BJ (cell line): ENCODE data around the gene ATP8B4. TPM values are rescaled to one million over a fixed set of nuclear protein-coding genes. Genes with fewer than 3 reads are reported as not detected.

Experiments
- CTCF ChIA-PET: fragments of 350-600 bp; formaldehyde crosslinking; extraction: SDS; loops from one replicate; lab custom pipeline; 2021; ENCODE audit warnings: antibody characterized with exemption, inconsistent platforms; lab: Yijun Ruan, JAX
- POLR2A ChIA-PET: fragments of 300-600 bp; sonication (Branson Sonifier 250); formaldehyde crosslinking; extraction: SDS; loops from one replicate; lab custom pipeline; 2021; ENCODE audit warnings: antibody characterized with exemption; lab: Charles Lee
- DNase-seq: peaks from one replicate; pipeline ENCODE4 v3.0.0-alpha.2; 2011; ENCODE audit warnings: low read depth
- H3K27me3 ChIP-seq: 2 replicates; pipeline ENCODE4 v1.6.0; 2011; ENCODE audit warnings: low read length; ENCODE audit not compliant: control insufficient read depth, insufficient read depth
- H3K36me3 ChIP-seq: 2 replicates; pipeline ENCODE4 v1.5.1; 2011; ENCODE audit warnings: low read length; ENCODE audit not compliant: control insufficient read depth, insufficient read depth
- H3K4me3 ChIP-seq: 2 replicates; pipeline ENCODE4 v1.5.1; 2011; ENCODE audit warnings: low read depth, mild to moderate bottlenecking, control low read depth, low read length
- CTCF ChIP-seq: IDR thresholded peaks from 2 replicates; pipeline ENCODE4 v1.5.1; 2011; ENCODE audit warnings: low read depth, mild to moderate bottlenecking, control low read depth, inconsistent platforms, low read length, moderate library complexity; ENCODE audit not compliant: insufficient read depth
- polyA plus RNA-seq: library from polyadenylated mRNA; depleted of rRNA; stranded (reverse); fragments of >200 nt; gene quantifications from 2 replicates; pipeline ENCODE4 v1.2.3, GENCODE V29; 2011

Gene ATP8B4
- polyA plus RNA-seq, 1 experiment = 0.23 TPM

- no peak for TF ChIP-seq CTCF
- ChIA-PET POLR2A (no interaction called here), CTCF (interaction anchor here (0.8 kb wide), 1 partner anchor 9 kb away, joined by 3 read pairs; no protein-coding TSS in a partner anchor)
- Histone ChIP-seq H3K27me3 (no peaks in the 10 kb centered on the region), H3K4me3 (no peak overlapping the region), H3K36me3 (no peaks in the 10 kb centered on the region)
- DNase-seq = no peak
Measured at GRCh38 chr15:49987896-49988295, 131.1 kb downstream of the ATP8B4 start.

GRCh38 chr15:49987198-49987785 lies 131.7 kb downstream of the ATP8B4 start:
- ChIA-PET CTCF (interaction anchor here (0.8 to 1.1 kb wide), 2 partner anchors 9 to 10 kb away, joined by 3 read pairs; no protein-coding TSS in a partner anchor), POLR2A (no interaction called here)
- H3K36me3 ChIP-seq = no peaks in the 10 kb centered on the region
- no peak overlapping the region for H3K4me3 ChIP-seq
- DNase-seq = no peak
- no peak for TF ChIP-seq CTCF
- no peaks in the 10 kb centered on the region for H3K27me3 ChIP-seq

DNA sequence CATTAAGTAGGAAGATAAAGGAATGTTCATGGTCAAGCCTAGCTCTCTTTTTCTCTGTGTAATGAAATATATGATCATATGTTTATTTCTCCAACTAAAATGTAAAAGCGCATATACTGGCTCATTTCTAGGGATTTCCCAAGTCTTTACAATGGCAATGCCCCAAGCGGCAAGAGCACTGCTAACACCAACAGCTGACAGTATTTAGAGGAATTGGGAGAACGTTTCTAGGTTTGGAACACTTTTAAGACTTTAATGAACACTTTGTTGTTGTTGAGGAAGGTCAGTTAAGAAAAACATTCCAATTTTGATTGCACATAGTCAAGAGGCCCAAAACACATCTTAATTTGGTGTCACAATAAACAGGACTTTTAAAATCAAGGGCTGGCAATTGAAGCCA lies 132.7 kb downstream of the ATP8B4 start:
- ChIA-PET CTCF (interaction anchor here (1.1 to 1.2 kb wide), 2 partner anchors 11 to 14 kb away, joined by 3 read pairs; no protein-coding TSS in a partner anchor), POLR2A (no interaction called here)
- Histone ChIP-seq H3K27me3 (no peaks in the 10 kb centered on the region), H3K4me3 (no peak overlapping the region), H3K36me3 (no peaks in the 10 kb centered on the region)
- TF ChIP-seq CTCF = no peak
- DNase-seq = no peak

DNA sequence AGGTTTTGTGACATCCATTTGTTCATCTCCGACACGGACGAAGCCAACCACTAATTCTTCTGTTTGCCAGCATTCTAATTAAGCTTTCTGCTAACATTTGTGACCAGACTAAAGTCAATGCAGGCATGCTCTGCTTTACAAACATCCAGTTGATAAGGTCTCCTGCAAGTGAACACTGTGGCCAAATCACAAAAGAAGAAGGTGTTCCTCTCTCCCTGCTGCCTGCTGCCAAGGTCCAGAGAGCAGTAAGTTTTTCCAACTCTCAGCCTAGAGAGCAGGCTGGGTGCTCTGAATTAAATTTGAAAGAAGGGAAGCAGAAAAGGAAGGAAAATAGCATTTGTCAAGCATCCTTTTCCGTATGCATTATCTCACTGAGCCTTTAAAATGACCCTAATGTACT lies 133.6 kb downstream of the ATP8B4 start:
- Histone ChIP-seq H3K36me3 (no peaks in the 10 kb centered on the region), H3K4me3 (no peak overlapping the region), H3K27me3 (no peaks in the 10 kb centered on the region)
- ChIA-PET POLR2A (no interaction called here), CTCF (interaction anchor here (1.2 kb wide), 1 partner anchor 15 kb away, joined by 3 read pairs; no protein-coding TSS in a partner anchor)
- no peak for DNase-seq
- TF ChIP-seq CTCF = no peak

GRCh38 chr15:49984436-49984835 lies 134.6 kb downstream of the ATP8B4 start:
- Histone ChIP-seq H3K27me3 (no peaks in the 10 kb centered on the region), H3K36me3 (no peaks in the 10 kb centered on the region), H3K4me3 (no peak overlapping the region)
- CTCF ChIA-PET = no interaction called here
- DNase-seq = no peak
- POLR2A ChIA-PET = no interaction called here
- TF ChIP-seq CTCF = no peak
